NCI-H1105 treated with DMSO at 0.1 percent for 48 hours (cell line): Measurements from ENCODE around the gene HOXA3.

Experiments
- DNase-seq: peaks from one replicate; lab custom pipeline; 2025; lab: John Stamatoyannopoulos, UW

HOXA3 gene

DNA sequence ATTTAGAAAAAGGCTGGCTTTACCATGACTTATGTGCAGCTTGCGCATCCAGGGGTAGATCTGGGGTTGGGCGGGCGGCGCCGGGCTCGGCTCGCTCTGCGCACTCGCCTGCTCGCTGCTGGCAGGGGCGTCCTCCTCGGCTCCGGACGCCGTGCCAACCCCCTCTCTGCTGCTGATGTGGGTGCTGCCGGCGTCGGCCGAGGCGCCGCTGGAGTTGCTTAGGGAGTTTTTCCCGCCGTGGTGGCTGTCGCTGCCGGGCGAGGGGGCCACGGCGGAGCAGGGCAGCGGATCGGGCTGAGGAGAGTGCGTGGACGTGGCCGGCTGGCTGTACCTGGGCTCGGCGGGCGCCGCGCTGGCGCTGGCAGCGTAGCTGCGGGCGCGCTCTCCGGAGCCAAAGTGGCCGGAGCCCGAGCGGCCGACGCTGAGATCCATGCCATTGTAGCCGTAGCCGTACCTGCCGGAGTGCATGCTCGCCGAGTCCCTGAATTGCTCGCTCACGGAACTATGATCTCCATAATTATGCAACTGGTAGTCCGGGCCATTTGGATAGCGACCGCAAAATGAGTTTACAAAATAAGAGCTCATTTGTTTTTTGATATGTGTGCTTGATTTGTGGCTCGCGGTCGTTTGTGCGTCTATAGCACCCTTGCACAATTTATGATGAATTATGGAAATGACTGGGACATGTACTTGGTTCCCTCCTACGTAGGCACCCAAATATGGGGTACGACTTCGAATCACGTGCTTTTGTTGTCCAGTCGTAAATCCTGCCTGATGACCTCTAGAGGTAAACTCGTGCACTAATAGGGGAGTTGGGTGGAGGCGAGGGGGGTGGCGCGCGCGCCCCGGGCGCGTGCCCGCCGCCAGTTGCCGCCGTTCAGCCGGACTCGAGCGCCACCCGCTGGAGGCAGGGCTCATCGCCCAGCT, 9.1 kb downstream of the HOXA3 start, which contains the start of gene HOXA5:
TSS of gene HOXA5 (minus strand) at position 659 of the 927 bp plus-strand sequence. CDS start at position 585, 74 bp downstream.
- peak; percentile 87 for DNase-seq

DNA sequence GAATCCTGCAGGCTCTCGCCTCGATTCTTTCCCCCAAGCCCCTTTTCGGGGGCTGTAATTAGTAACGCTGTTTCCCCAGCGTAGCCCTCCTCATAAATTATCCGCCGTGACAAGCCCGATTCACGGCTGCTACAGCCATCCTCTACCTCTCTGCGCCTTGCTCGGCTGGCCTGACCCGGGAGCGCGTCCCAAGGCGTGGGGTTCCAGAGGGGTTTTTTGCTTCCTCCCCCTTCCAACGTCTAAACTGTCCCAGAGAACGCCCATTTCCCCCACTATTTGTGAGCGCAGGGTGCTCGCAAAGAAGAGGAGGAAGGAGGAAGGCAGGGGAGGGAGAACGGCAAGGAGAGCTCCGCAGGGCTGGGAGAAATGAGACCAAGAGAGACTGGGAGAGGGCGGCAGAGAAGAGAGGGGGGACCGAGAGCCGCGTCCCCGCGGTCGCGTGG, 9.8 kb downstream of the HOXA3 start:
- no peak for DNase-seq

DNA sequence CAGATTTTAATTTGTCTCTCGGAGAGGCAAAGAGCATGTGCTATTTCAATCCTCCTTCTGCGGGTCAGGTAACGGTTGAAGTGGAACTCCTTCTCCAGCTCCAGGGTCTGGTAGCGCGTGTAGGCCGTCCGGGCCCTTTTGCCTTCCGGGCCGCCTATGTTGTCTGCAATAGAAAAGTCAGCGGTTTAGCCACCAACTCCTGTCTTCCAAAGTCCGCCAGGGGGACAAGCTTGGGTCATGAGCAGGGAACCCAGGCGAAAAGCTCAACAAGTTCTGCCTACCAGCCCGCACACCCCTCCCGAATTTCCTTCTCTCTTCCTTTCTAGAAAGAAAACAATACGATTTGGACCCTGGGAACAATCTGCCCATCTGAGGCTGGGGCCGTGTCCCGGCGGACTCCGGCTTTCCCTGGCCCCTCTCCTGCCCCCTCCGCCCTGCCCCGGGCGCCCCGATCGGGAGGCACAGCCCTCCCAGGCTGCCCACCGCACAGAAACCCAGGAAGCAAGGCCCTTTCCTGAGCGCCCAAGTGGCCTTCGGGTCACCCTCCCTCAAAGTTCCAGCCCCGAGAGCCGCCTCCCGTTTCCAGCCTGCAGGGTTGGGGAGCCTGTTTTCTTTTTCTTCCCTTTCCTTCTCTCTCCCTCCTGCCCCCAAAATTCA, 10.3 kb downstream of the HOXA3 start:
- no peak for DNase-seq

DNA sequence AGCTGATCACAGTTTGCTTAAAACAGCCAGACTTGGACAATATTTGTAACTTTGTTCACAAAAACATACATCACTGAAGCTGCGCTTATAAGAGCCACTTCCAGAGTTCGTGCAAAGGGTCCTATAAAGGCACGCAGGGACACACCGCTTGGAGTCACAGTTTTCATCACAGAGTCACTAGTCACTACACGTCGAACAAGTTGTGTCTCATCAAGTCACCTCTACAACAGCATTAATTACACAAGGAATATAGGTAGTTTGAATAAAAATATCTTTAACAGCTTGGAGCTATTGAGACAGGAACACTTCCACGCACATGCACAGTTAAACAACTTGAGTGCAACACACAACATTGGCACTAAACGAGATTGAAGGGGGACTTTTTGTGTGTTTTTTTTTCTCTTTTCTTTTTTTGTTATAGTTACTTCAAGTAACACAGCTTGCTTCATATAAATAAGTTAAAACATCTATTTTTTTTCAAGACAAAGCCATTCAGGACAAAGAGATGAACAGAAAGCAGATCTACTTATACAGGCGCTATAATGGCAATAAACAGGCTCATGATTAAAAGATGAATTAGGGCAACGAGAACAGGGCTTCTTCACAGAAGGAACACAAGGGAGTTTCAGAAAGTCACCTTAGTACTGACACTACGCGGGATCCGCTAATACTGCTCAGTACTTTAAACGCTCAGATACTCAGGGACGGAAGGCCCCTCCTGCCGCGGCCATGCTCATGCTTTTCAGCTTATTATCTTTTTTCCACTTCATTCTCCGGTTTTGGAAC, 11.1 kb downstream of the HOXA3 start:
- no peak for DNase-seq

DNA sequence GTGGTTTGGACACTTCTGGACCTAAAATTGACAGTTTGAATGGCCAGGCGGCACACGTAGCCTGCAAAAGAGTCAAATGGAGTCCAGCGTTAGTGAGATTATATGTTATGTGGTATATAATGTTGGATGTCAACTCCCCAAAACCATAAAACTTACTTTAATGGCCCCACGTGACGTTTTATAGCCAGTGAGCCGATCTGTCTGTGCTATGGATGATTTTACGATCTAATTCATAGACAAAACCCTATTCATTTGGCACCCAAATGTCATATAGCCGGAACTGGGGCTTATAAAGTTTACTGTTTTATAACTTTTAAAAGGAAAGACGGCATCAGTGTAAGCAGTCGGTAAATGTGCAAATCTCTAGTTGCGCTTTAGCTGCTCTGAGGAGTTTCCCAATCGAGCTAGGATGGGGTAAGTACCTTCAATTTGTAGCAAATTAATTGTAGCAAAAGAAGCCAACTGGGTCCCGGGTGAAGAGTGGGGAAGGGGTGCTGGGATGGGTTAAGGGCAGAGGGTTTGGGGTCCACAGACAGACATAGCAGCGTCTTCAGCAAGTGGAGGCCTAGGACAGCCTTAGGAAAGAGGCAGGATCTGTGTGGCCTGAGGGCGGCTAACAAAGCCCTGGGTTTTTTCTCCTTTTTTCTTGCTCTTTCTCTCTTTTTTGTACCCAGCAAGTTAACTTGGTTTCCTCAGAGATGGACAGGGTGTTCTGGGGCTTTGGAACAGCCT, 12.1 kb downstream of the HOXA3 start:
- DNase-seq, result no peak

DNA sequence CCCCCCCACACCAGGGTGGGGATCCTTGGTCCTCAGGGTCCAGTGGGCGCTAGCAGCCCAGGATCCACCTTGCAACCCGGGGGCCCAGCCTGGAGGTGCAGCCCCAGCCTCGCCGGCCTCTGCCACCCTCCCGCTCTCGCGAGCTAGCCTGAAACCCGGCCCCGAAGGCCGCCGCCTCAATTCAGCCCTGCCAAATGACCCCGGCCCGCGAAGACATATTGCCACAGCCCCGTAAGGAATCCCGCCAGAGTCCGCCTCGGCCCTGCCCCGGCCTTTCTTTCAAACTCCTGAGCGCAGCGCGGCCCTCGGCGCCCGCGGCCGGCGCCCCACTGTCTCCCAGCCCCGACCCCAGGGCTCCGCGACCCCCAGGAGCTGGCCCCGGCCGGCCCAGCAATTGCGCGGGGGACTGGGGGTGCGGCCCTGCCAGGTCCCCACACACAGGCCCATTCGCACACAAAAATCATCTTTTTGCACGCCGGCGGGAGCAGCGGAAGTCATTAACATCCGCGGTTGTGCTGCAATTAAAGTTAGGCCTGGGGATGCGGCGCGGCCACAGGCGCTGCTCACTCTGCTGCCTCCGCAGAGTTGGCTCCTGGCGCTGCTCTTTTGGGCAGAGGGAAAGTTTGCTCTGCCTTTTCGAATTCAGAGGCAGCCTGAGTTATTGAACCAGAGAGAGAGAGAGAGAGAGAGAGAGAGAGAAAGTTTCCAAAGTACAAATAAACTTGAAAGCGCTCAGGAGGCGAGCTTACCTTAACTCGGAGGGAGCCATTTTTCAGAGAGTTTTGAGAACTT, 12.9 kb downstream of the HOXA3 start:
- no peak for DNase-seq

DNA sequence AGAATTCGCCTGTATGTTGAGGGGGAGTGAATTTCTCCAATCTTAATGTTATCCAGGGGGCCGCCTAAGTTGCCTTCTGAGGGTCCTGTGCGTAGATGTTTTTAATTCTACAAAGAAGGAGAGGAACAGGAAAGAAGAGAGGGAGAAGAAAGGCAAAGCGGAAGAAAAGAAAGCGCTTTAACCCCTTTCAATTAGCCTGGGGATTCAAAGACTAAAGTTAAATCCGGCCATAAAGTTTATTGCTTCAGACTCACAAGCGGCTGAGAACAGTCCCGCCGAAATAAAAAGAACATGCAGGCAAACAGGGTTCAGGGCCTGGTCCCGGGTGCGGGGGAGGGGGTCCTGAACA, 13.4 kb downstream of the HOXA3 start:
- DNase-seq, result no peak

DNA sequence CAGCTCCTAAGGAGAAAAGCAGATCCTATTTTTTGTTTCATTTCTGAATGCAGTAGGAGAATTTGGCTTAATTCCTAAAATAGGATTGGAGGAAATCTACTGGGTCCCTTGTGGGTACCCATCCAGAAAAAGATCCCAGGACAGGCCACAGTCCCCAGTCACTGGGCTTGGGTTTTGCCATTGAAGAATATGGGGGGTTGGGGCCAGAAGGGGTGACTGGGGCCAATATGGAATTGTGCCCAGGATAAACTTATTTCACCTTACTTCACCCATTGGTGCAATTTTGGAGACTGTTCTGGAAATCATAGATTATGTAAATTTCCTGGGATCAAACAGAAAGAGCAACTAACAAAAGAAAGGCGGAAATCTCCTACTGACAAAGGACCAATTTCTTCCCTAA, 13.9 kb downstream of the HOXA3 start:
- DNase-seq, result no peak

DNA sequence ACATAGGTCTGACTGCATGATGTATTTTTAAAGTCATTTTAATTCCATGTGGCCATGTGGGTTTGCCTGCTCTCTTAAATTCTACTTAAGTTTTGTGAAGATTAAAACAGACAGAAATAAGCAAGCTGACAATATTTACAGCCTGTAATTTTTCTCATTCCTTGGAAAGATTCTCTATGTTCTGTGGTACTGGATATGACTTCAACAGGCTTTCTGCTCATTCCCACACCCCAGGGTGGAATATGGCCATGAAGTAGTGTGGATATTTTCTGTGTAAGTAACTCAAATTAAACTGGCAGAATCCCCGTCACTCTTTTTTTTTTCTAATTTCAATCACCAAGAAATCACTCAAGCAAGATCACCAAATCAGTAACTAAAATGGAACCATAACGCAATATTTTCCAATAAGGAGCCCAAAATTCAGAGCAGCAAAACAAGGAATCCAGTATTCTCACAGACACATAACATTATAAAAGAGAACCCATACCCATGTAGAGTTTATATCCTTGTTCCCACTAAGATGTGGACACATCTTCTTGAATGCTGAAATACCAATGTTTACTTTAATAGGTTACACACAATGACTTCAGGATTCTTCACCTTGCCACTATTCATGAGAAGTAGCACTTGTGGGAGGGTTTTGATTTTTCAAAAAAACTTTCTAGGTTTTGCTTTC, 14.6 kb downstream of the HOXA3 start:
- no peak for DNase-seq

DNA sequence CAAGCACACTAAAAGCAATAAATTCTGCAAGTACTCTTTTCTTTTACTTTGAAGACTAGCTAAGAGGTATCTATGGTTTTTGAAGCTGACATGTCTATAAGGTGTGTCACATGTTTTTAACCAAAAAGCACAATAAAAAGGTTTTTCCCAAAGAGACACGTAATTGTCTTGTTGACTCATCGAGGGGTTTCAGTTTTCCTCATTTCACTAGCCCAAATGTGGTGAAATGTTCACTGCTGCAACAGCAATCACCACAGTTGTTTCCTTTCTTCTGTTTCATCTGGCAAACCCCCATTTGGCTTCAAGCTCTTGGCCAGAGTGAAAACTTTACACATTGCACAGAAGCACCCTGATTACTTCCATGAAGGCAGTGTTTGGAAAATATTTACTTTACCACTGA, 18.0 kb downstream of the HOXA3 start:
- no peak for DNase-seq

DNA sequence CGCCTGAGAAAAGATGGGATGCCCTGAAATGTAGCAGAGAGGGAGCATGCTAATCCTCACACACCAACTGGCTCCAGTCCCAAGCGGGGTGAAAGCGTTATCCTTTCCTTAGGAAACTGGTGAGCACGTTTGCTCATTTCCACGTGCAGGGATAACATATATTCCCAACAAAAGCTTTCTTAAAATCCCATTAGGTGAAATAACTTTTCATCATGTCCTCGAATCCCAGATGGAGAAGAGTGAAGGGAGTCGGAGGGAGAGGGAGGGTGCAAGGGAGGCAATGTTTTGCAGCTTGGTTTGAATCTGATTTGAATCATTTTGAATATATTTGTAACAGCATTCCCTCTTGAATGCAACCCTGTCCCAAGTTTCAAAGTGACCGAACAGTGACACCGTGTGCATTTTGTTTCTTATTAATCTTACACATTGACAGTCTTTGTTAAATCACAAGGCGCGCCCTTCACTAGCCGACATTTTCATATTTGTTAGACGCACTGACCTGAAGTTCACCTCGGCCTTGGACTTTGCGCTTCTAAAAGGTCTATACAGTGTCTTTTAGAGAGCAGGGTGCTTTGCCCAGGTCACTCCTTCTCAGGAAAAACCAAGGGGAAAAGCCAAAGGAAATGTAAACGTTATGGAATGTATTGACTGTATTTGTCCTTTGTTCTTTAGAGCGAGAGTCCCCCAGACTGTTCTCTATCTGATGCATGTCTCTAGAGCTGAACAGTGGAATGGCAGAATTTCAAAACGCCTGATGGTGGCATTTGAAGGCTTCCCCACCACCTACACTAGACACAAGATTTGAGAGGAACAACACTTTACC, 18.8 kb downstream of the HOXA3 start:
- DNase-seq, result no peak

DNA sequence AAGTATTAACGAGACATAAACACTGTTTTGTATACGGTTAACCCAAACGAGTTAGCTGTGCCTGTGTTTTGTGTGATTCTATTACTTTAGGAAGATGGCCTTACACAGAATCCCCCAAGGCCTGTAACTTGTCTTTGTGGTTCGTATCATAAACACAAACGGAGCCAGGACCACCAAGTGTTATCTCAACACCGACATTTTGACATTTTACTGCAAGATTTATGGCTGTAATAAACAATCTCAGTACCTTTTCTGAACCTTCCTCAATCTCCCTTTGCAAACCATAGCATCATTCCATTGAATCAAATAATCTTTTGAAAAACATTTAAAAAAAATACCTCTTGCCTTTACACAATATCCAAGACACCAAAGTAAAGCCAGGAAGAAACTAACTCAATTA, 19.4 kb downstream of the HOXA3 start:
- no peak for DNase-seq

DNA sequence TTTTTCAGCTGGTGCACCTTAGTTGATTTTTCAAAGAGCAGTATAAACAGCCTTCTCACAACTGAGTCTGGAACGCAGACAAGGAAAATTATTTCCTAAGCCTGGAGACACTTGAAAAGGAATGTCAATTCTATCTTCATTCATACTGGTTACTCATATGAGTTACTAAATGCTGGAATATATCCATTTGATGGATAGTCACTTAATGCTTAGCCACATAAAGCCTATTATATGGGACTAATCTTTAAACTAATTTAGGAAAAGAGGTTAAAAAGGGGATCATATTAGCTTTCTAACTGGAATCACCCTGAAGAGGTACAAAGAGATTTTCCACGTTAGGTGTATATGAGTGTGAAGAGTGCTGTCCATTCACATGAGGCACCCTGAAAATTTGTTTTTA, 20.2 kb downstream of the HOXA3 start:
- no peak for DNase-seq

DNA sequence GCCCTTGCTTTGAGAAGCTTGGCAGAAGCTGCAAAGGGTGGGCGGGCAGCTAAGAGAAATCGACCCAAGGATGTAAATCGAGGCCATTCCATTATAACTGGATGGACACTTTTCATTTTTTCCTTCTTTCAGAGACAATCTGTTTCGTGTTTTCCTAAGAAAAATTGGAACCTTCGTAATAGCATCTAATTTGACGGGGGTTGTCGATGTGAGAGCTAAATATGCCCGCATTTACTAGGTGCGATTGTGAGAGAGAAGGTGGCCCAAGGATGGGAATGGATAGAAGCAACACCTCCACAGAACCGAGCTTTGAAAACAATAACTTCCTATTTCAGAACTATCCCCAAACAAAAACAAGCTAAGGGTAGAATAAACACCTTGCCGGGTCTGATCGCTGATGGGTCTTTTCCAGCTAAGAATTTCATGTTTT, 21.0 kb downstream of the HOXA3 start:
- DNase-seq, result no peak

DNA sequence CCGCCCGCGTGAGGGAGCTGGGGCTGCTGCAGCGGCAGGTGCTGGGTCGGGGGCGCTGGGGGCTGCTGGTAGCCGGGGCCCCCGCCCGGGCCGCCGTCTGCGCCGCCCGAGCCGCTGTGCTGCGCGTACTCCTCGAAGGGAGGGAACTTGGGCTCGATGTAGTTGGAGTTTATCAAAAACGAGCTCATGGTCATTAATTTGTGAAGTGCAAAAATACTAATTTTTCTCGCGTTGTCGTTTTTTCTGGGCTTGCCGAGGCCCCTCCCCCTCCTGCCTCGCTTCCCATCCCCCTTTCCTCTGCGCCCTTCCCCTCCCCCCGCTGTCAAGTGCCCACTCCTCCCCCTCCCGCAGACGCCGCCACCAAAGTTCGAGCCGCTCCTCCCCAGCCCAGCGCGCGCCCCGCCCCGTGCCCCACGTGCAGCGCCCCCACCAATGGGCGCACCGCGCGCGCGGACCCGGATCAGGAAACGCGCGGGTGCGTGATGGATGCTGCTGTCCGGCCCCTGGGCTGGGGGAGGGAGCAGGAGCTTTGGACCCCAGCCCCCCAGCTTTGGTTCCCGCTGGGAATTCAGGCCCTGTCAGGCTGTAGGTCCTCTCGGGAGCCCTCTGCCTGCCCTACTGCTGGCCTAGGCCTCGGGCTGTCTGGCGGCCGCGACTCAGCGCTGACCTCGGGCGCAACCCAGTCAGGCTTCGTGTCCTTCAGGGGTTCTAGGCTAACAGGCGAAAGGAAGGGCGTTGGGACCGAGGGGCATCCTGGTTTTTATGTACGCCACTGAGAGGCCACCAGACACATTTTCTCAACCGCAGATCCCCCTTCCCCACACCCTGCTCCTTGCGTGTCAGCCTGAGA, 21.6 kb downstream of the HOXA3 start, which contains the start of gene HOXA4:
TSS of gene HOXA4 (minus strand) at position 218 of the 850 bp plus-strand sequence. CDS start at position 194, 24 bp downstream.
- no peak for DNase-seq

DNA sequence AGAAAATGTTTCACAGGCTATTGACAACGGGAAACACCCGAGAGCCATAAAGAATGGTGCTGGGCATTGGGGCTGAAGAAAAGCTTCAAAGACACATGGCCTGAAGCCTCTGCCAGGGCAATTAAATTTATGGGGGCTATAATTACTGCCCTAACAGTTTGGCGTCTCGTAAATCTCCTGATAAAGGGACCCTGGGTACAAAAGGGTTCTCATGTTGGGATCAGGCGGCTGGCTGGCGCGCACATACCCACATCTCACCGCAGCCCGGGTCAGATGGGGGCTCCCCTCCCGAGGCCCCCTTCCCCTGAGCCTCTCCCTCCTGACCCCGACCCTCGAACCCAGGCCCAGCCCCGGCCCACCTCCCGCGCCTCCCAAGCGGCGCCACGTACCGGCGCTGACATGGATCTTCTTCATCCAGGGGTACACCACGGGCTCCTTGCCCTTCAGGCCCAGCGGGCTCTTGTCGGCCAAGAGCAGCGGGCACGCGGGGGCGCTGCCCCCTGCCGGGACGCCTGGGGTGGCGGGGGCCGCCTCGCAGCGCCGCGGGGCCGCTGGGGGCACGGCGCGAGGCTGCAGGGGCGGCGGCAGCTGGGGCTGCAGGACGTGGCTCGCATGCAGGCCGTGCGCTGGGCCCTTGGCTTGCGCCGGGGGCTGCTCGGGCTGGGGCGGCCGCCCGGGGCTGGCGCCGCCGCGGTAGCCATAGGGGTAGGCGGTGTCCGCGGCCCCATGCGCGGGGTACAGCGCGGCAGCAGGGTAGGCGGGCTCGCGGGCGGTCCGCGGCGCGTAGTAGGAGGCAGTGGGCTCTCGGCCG, 22.4 kb downstream of the HOXA3 start:
- no peak for DNase-seq
